HG02840 (cell line): ENCODE measurements around the gene MRPL34.
"Not testable (repeated sequence)": the region's sequence is repeated elsewhere in the genome, so short reads cannot be mapped to it uniquely, and the experiment has no call there.

ENCODE experiments used
- ATAC-seq: cut with Tn5 transposase; IDR thresholded peaks from one replicate; pipeline ENCODE4 v1.9.1; 2021; ENCODE audit warnings: mild to moderate bottlenecking, moderate library complexity, moderate number of reproducible peaks; ENCODE audit not compliant: unreplicated experiment, low FRiP score

Gene MRPL34

DNA sequence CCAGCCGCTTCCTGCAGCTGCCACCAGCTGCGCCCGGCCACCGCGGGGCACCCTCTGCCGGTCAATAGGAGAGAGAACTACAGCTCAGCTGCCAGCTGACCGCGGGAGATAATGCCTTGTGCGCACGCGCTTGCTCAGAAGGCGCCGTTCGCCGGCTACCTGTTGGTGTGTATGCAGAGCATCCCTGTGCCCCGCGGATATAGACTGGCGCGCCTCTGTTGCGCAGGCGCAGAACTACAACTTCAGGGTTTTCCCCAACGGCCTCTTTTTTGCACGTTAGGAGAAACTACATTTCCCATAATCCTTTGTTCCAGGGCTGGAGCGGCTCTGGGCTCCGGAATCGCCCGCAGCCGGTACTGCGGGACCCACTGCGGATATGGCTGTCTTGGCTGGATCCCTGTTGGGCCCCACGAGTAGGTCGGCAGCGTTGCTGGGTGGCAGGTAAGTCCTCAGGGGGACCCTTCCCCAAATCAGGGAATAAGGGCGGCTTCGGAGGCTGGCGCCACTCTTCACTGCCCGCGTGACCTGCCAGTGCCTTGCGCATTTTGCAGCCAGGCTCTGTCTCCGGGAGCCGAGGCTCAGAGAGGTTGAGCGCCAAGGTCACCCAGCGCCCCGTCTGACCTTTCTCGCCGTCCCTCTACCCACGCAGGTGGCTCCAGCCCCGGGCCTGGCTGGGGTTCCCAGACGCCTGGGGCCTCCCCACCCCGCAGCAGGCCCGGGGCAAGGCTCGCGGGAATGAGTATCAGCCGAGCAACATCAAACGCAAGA lies at the start of gene MRPL34:
Gene MRPL34, plus strand, starts transcription at position 356 of the 768 bp plus-strand sequence. Its CDS starts 21 bp downstream, at position 377.
- peak; percentile 57 for ATAC-seq

DNA sequence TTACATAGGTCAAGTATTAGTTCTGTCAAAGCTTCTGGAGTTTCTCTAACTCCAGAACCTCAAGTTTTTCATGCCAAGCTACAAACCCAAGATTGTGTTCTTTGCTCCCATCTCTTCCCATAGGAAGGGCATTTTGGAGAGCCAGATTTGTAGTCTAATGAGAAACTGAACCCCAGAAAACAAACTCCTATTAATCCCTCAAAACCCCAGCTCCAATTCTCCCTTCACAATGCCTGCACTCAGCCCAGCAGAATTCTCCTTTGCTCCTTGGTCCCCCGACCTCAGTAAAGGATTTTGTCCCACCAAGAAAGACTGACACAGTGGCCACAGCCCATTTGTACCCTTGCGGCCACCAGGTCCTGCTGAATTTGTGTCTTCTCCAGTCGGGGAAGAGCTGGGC lies 49.5 kb upstream of the MRPL34 start:
- no peak for ATAC-seq

- ATAC-seq: no peak
Measured at GRCh38 chr19:17259118-17259780, 46.4 kb upstream of the MRPL34 start.

- no peak for ATAC-seq
Measured at GRCh38 chr19:17259934-17260333, 45.7 kb upstream of the MRPL34 start.

GRCh38 chr19:17260842-17261325 lies 44.8 kb upstream of the MRPL34 start:
- ATAC-seq: no peak

DNA sequence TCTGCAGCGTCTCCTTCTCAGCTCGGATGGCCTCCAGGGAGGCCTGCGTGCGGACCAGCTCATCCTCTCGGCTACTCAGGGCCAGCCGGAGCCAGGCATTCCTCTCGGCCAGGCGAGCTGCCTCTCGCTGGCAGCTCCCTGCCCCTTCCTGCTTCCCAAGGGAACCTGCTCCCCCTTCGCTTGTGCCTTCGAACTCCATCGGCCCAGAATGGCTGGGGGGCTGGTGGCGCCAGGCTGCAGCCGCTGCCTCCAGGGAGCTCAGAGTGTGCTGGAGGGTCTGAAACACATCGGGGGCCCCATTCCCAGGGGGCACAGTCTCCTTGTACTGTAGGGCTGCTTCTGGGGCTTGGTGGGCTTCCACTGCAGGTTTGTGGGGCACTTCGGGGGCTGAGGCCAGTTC lies 43.1 kb upstream of the MRPL34 start:
- no peak for ATAC-seq

DNA sequence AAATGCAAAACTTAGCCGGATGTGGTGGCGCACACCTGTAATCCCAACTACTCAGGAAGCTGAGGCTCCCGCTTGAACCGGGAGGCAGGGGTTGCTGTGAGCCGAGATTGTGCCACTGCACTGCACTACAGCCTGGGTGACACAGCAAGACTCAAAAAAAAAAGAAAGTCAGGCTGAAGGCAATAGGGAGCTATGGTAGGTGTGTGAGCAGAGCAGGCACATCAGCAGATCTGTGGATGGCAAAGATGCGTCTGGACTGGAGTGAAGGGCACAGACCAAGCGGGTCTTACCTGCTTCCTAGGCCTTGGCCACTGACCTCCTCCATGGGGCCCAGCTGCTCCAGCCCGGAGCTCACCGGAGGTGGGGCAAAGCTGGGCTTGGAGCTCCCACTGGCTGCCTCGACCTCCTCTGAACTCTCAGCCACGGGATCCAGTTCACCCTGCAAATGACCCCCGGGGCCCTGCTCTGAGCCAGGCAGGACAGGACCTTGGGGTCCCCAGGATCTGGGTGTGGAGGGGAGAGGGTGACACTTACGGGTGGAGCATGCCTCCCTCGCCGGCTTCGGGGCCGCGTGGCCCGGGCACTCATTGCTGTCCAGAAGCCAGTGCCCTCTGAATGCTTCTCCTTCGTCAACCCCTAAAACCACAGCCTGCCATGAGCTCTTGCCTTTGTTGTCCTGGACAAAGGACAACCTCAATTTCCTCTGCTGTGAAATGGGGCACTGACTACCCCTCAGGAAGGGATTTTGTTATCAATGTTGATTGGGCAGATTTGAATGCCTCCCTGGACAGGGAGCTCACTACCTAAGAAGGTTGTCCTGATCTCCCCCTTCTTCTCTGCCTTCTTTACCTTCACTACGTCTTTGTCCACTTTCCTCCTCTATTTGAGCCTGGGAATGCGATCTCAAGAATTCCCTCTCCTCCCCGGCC lies 41.7 kb upstream of the MRPL34 start:
- no peak for ATAC-seq

GRCh38 chr19:17264641-17264979 lies 41.1 kb upstream of the MRPL34 start, which contains the start of gene USHBP1:
USHBP1 (minus strand) TSS chr19:17264745; CDS start chr19:17264299, 446 bp downstream.
- no peak for ATAC-seq

DNA sequence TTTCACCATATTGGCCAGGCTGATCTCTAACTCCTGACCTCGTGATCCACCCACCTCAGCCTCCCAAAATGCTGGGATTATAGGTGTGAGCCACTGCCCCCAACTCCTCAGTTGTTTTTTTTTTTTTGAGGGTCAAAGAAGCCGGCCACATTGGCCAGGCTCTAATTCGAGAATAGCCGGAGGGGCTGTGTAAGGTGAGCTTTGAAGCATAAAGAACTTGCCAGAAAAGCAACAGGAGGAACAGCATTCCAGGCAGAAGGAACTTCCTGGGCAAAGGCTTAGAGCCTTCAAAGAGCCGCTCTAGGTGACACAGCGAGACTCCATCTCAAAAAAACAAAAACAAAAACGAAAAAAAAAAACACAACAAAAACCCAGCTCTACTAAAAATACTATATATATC lies 39.6 kb upstream of the MRPL34 start:
- no peak for ATAC-seq

DNA sequence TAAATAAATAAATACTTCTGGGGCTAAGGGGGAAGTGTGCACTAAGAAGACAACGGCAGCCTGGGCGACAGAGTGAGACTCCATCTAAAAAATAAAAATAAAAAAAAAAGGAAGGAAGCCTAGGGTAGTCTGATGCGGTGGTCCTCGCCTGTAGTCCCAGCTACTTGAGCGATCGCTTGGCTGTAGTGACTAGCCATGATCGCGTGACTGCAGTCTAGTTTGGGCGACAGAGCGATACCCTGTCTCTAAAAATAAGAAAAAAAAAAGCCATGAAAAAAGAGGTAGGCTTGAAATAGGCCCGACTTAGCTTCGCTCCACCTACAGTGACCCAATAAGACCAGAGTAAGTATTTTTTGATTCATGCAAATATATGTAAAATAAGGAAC lies 39.1 kb upstream of the MRPL34 start:
- no peak for ATAC-seq

DNA sequence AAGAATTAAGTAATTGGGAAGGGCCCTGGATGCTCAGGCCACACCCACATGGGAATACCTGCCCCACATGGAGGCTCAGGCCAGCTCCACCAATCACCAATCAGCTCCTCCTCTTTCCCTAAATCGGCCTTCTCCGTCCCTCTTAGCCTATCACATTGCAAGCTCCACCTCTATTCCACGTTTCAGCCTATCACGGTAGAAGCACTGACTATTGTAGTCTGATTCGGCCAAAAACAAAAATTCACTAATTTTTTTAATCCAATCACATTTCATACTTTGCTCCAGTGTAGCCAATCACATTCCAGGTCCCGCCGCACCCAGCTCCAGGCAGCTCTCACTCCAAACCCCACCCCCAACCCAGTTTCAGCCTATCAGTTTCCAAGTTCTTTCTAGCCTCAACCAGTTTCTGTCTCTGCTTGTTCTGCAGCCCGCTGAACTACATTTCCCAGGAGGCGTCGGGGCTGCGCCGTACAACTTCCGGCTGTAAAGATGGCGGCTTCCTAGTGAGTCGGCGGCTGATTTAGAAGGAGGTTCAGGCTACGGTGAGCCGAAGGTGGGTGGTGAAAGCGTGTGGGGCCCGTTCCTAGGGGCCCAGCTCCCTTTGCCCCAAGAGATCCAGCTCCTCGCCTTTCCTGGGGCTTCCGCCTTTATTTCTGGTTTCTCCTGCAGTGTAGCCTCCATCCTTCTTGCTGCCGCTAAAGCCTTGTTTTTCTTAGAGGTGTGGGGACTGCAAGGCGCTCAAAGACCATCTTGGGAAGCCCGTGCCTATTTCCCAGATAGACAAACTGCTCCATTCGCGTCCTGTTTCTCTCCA lies 38.5 kb upstream of the MRPL34 start, which contains the start of gene BABAM1:
Gene BABAM1, plus strand, starts transcription at position 469 of the 814 bp plus-strand sequence. CDS start 1,364 bp downstream, outside the sequence.
- peak; percentile 89 for ATAC-seq

- ATAC-seq: no peak
Measured at GRCh38 chr19:17268754-17269153, 36.9 kb upstream of the MRPL34 start.

DNA sequence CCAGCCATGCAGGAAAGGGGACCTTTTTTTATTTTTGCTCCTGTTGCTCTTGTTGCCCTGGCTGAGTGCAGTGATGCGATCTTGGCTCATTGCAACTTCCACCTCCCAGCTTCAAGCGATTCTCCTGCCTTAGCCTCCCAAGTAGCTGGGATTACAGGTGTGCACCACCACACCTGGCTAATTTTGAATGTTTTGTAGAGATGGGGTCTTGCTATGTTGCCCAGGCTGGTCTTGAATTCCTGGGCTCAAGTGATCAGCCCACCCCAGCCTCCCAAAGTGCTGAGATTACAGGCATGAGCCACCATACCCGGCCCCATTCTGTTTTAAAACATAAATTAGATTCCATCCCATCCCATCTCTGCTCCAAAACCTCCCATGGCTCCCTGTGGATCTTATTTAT lies 30.8 kb upstream of the MRPL34 start:
- not testable (repeated sequence) for ATAC-seq

- no peak for ATAC-seq
Measured at GRCh38 chr19:17275441-17276175, 30.1 kb upstream of the MRPL34 start.

- no peak for ATAC-seq
Measured at GRCh38 chr19:17279436-17279835, 26.2 kb upstream of the MRPL34 start.

GRCh38 chr19:17281391-17282304 lies 24.0 kb upstream of the MRPL34 start, which contains the start of gene ANKLE1:
ANKLE1 (plus strand) TSS chr19:17281901; CDS start chr19:17281921, 20 bp downstream.
- no peak for ATAC-seq

DNA sequence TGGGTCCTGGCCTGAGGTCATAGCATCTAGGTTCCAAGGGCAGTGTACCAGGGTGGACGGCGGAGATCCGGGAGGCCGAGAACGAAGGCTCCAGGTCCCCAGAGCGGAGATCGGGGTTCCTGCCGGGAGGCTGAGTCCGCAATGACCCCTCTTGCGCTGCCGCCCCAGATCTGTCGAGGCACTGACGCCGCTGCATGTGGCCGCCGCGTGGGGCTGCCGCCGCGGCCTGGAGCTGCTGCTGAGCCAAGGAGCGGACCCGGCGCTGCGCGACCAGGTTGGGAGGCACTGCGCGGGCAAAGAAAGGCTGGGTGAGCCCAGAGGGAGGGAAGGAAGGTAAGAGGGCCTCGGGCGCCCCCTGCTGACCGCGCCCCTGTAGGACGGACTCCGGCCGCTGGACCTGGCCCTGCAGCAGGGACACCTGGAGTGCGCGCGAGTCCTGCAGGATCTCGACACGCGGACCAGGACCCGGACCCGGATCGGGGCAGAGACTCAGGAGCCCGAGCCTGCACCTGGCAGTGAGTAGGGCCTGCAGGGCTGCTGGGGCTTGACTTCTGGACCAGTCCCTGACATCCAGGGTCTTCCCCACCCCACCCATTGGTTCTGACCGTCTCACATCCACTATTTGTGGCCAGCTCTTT lies 23.1 kb upstream of the MRPL34 start:
- no peak for ATAC-seq
